ENCODE data around the gene FAM120B. TPM values are rescaled to one million over a fixed set of nuclear protein-coding genes. Genes with fewer than 3 reads are reported as not detected.

Gene FAM120B
- total RNA-seq, 6 experiments from 2014 or later = 33.3 to 36.6 (median 35.4) TPM

- H3K27ac Mint-ChIP-seq = no peak overlapping the region
- no peaks in the 10 kb centered on the region for H3K36me3 Mint-ChIP-seq (ENCODE audit: low read depth)
- H3K4me3 Mint-ChIP-seq = peak overlapping the region; percentile 91
- H3K4me1 Mint-ChIP-seq (ENCODE audit: low read depth) = peaks cover 19% of the 10 kb centered on the region
- peaks cover 51% of the 10 kb centered on the region for H3K27me3 Mint-ChIP-seq (ENCODE audit: insufficient read depth)
- H3K9me3 Mint-ChIP-seq = no peaks in the 10 kb centered on the region
- no peak for DNase-seq
- TF ChIP-seq CTCF (IDR thresholded peaks at IDR 0.05) = no peak
These were observed 16.6 kb upstream of the FAM120B start for GRCh38 chr6:170289951-170290295.

GRCh38 chr6:170290296-170291128 lies 16.0 kb upstream of the FAM120B start, which contains the start of gene DLL1:
Gene DLL1, minus strand, starts transcription at chr6:170291078. Its CDS starts 939 bp downstream, at chr6:170290139.
- no peaks in the 10 kb centered on the region for H3K9me3 Mint-ChIP-seq
- peaks cover 19% of the 10 kb centered on the region for H3K4me1 Mint-ChIP-seq (ENCODE audit: low read depth)
- H3K27ac Mint-ChIP-seq = no peak within 1 kb of the TSS
- peaks cover 54% of the 10 kb centered on the region for H3K27me3 Mint-ChIP-seq (ENCODE audit: insufficient read depth)
- H3K36me3 Mint-ChIP-seq (ENCODE audit: low read depth) = no peaks in the 10 kb centered on the region
- H3K4me3 Mint-ChIP-seq = peak within 1 kb of the TSS; percentile 91
- DNase-seq = no peak
- no peak for TF ChIP-seq CTCF (IDR thresholded peaks at IDR 0.05)

GRCh38 chr6:170291271-170292110 lies 15.1 kb upstream of the FAM120B start:
- Mint-ChIP-seq H3K4me3 (peak overlapping the region; percentile 74), H3K27ac (no peak overlapping the region), H3K9me3 (no peaks in the 10 kb centered on the region), H3K27me3 (ENCODE audit: insufficient read depth) (peaks cover 53% of the 10 kb centered on the region), H3K36me3 (ENCODE audit: low read depth) (no peaks in the 10 kb centered on the region), H3K4me1 (ENCODE audit: low read depth) (peaks cover 19% of the 10 kb centered on the region)
- TF ChIP-seq CTCF (IDR thresholded peaks at IDR 0.05) = no peak
- no peak for DNase-seq

- peak overlapping the region; percentile 74; the same call in 1 of the 2 replicates for H3K4me3 Mint-ChIP-seq
- H3K27ac Mint-ChIP-seq = no peak overlapping the region
- H3K9me3 Mint-ChIP-seq = no peaks in the 10 kb centered on the region
- H3K4me1 Mint-ChIP-seq (ENCODE audit: low read depth) = peaks cover 19% of the 10 kb centered on the region
- peaks cover 48% of the 10 kb centered on the region for H3K27me3 Mint-ChIP-seq (ENCODE audit: insufficient read depth)
- TF ChIP-seq CTCF (IDR thresholded peaks at IDR 0.05) = no peak
- no peak for DNase-seq
- no peaks in the 10 kb centered on the region for H3K36me3 Mint-ChIP-seq (ENCODE audit: low read depth)
These were observed 14.5 kb upstream of the FAM120B start for GRCh38 chr6:170292111-170292406.

GRCh38 chr6:170292407-170293158 lies 14.0 kb upstream of the FAM120B start:
- H3K27ac Mint-ChIP-seq = no peak overlapping the region
- no peak for DNase-seq

More at GRCh38 chr6:170292407-170293158, 14.0 kb upstream of the FAM120B start:
- Mint-ChIP-seq H3K27me3 (ENCODE audit: insufficient read depth) (peaks cover 47% of the 10 kb centered on the region), H3K4me3 (peak overlapping the region; percentile 68), H3K4me1 (ENCODE audit: low read depth) (peaks cover 19% of the 10 kb centered on the region), H3K9me3 (no peaks in the 10 kb centered on the region), H3K36me3 (ENCODE audit: low read depth) (no peaks in the 10 kb centered on the region)
- peak; percentile 35; the same call in 1 of the 2 replicates for TF ChIP-seq CTCF (IDR thresholded peaks at IDR 0.05)
